PC-3 (cell line): ENCODE results near the gene IRGQ.

Experiments used
- EZH2 ChIP-seq: fragments of 300-600 bp; sonication (generic); IDR thresholded peaks from one replicate; pipeline ENCODE4 v1.6.1; 2017; ENCODE audit warnings: antibody characterized with exemption, mild to moderate bottlenecking, low read length; ENCODE audit not compliant: unreplicated experiment
- TF ChIP-seq, protein P1 (sequence below): fragments of 300-600 bp; sonication (generic); conservative IDR thresholded peaks from 2 replicates; pipeline ENCODE4 v1.5.1; 2017; ENCODE audit warnings: antibody characterized with exemption, low read depth, mild to moderate bottlenecking, low read length

DNA sequence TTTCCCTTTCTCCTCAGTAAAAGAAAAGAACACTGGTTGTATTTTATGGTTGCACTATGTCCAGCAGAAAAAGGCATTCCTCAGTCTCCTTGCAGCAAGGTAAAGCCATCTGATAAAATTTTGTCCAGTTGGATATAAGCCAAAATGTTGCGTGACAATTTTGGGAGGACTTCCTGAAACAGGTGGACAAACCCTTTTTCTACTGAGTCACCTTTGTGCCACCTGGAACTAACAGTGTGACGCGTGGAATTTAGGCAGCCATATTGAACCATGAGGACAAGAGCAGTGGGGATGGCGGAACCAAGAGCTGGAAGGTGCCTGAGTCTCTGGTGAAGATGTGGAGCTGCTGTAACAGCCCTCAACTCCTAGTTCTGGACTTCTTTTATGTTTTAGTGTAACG lies 35.6 kb upstream of the IRGQ start:
- TF ChIP-seq, protein P1, sequence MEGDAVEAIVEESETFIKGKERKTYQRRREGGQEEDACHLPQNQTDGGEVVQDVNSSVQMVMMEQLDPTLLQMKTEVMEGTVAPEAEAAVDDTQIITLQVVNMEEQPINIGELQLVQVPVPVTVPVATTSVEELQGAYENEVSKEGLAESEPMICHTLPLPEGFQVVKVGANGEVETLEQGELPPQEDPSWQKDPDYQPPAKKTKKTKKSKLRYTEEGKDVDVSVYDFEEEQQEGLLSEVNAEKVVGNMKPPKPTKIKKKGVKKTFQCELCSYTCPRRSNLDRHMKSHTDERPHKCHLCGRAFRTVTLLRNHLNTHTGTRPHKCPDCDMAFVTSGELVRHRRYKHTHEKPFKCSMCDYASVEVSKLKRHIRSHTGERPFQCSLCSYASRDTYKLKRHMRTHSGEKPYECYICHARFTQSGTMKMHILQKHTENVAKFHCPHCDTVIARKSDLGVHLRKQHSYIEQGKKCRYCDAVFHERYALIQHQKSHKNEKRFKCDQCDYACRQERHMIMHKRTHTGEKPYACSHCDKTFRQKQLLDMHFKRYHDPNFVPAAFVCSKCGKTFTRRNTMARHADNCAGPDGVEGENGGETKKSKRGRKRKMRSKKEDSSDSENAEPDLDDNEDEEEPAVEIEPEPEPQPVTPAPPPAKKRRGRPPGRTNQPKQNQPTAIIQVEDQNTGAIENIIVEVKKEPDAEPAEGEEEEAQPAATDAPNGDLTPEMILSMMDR = no peak
- no peak for TF ChIP-seq EZH2
